NCI-H510A (cell line): Measurements from ENCODE around the gene CCDC7.
"Not testable (repeated sequence)": the region's sequence is repeated elsewhere in the genome, so short reads cannot be mapped to it uniquely, and the experiment has no call there.

Source experiments
- DNase-seq: peaks from one replicate; lab custom pipeline; 2025; lab: John Stamatoyannopoulos, UW

CCDC7 gene

DNA sequence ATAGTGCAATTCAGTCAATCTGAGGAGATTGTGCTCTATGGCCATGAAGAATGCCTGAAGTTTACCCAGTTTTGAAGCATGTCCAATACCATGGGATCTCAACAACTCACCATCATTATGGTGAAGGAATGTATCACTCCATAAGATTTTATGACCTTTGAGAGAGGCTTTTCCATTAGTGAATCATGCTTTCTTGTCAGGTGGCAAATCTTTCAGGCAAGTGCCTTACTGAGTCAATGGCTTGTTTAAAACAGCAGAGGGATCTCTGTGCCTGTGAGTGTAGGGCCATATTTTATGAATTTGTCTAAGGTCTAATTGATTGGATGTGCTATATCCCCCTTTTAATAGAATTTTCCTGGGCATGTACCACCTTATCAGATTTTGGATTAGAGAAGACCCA, 131.5 kb downstream of the CCDC7 start:
- DNase-seq = no peak

DNA sequence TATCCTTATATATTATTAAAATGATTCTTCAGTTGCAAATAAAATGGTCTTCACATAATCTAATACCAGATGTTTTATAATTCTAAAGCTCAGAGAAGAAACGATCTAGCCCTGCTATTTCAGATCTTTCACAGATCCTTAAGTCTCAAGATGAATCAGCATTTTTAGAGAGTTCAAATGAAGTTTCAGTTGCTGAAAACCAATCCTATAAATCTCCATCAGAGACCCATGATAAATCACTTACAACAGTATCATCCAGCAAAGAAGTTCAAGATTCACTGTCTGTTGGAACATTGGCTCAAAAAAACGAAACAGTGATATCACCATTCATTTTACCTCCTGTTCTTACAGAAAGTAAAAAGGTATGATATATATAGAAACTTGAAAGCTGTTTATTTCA, 137.0 kb downstream of the CCDC7 start:
- no peak for DNase-seq

DNA sequence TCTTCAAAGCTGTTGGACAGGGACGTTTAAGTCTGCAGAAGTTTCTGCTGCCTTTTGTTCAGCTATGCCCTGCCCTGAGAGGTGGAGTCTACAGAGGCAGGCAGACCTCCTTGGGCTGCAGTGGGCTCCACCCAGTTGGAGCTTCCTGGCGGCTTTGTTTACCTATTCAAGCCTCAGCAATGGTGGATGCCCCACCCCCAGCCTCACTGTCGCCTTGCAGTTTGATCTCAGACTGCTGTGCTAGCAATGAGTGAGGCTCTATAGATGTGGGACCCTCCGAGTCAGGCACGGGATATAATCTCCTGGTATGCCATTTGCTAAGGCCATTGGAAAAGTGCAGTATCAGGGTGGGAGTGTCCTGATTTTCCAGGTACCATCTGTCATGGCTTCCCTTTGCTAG, 152.1 kb downstream of the CCDC7 start:
- DNase-seq = not testable (repeated sequence)

DNA sequence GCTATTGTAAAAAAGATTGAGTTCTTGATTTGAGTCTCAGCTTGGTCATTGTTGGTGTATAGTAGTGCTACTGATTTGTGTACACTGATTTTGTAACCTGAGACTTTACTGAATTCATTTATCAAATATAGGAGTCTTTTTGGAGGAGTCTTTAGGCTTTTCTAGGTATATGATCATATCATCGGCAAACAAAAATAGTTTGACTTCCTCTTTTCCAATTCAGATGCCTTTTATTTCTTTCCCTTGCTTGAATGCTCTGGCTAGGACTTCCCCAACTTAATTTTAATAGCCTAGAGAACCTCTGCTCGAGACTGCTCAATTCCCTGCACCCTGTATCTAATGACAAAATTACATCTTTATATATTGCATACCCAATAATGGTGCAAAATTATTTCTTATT, 154.4 kb downstream of the CCDC7 start:
- DNase-seq = no peak

DNA sequence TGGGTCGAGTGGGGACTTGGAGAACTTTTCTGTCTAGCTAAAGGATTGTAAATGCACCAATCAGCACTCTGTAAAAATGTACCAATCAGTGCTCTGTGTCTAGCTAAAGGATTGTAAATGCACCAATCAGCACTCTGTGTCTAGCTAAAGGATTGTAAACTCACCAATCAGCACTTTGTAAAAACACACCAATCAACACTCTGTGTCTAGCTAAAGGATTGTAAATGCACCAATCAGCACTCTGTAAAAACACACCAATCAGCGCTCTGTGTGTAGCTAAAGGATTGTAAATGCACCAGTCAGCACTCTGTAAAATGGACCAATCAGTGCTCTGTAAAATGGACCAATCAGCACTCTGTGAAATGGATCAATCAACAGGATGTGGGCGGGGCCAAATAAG, 155.6 kb downstream of the CCDC7 start:
- not testable (repeated sequence) for DNase-seq

DNA sequence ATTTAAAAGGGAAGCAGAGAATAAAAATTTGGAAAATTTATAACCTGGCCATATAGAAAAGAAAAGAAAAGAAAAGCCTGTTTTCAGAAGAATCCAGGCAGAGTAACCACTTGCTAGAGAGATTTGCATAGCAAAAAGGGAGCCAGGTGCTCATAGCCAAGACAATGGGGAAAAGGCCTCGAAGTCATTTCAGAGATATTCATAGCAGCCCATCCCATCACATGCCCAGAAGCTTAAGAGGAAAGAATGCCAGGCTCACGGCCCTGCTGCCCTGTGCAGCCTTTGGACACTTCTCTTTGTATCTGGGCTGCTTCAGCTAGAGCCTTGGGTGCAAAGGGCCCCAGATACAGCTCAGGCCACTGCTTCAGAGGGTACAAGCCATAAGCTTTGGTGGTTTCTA, 159.8 kb downstream of the CCDC7 start:
- no peak for DNase-seq

DNA sequence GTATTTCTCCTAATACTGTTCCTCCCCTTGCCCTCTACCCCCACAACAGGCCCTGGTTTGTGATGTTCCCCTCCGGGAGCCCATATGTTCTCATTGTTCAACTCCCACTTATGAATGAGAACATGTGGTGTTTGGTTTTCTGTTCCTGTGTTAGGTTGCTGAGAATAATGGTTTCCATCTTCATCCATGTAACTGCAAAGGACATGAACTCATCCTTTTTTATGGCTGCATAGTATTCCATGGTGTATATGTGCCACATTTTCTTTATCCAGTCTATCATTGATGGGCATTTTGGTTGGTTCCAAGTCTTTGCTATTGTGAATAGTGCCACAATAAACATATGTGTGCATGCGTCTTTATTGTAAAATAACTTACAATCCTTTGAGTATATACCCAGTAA, 164.6 kb downstream of the CCDC7 start:
- not testable (repeated sequence) for DNase-seq

DNA sequence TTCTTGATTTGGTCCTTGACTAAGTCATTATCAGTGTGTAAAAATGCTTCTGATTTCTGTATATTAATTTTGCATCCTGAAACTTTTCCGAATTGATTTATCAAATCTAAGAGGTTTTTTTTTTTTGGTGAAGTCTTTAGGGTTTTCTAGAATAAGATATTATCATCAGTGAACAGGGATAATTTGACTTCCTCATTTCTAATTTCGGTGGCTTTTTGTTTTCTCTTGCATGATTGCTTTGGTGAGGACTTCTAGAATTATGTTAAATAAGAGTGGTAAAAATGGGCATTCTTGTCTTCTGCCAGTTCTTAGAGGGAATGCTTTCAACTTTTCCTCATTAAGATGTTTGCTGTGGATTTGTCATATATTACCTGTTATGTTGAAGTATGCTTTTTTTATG, 170.5 kb downstream of the CCDC7 start:
- no peak for DNase-seq

DNA sequence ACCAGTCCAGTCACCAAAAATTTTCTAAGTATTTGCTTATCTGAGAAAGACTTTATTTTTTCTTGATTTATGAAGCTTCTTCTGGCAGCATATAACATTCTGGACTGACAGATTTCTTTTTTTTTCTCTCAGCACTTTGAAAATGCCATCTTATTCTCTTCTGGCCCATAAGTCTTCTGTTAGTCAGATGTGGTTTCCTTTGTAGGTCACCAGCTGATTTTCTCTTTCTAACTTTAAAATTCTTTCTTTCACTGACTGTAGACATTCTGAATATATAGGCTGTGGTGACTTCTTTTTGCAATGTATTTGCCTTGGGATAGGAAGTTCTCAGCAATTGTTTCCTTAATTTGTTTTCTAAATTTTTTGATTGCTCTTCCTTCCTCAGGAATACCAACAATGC, 172.5 kb downstream of the CCDC7 start:
- DNase-seq = no peak

DNA sequence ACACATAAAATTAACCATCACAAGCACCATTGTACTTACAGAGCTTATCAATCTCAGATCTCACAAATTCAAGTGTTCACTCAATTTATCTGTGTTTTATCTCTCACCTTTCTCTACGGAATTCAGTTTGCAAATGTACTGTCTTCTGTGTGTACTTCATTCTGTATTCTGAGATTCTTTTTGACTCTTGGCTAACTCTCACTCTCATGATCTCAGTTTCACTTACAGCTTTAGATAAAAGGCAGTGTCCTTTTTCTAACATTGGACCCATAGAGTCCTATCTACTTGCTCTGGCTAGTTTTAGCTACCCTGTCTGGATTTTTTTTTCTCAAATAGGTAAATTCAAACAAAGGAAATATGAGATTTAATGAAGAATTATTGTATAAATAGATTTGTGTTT, 176.0 kb downstream of the CCDC7 start:
- DNase-seq = no peak

DNA sequence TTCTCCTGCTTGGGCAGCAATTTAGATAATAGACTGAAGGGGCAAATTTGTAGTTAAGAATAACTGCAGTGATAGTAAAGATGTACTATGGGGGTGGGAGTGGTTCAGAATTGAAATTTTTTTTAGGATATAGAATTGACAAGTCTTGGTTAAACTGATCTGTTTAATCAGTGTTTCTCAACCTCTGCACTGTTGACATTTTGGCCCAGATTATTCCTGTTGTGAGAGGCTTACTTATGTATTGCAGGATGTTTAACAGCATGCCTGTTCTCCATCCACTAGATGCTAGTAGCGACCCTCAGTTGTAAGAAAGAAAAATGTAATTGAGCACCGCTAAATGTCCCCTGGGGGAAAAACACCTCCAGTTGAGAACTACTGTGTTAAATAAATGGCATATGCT, 176.5 kb downstream of the CCDC7 start:
- no peak for DNase-seq

DNA sequence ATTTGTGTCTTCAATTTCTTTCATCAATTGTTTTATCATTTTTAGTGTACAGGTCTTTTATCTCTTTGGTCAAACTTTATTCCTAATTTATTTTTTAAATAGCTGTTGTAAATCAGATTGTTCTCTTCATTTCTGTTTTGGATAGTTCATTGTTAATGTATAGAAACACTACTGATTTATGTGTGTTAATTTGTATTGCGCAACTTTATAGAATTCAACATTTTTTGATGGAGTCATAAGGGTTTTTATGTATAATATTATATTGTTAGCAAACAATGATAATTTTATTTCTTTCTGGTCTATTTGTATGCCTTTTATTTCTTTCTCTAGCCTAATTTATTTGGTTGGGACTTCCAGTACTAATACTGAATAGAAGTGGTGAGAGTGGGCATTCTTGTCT, 181.2 kb downstream of the CCDC7 start:
- no peak for DNase-seq

DNA sequence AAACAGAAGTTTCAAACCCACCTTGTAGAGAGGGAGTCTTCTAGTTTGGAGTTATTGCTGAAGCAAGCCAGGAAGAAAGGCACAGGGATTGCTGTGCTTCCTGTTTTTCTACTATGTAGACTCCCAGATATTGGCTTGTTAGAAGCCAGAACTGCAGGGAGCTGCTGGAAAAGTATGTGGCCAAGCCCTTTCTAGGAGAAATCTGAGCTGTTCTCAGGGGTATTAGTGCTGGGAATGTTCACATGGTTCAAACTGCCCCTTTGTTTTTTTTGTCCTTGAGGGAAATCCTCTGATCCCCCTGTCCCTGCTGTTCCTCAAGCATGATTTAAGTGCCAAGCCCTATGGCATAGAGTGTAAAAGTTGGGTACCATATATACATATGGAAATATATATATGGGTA, 184.0 kb downstream of the CCDC7 start:
- DNase-seq = no peak

DNA sequence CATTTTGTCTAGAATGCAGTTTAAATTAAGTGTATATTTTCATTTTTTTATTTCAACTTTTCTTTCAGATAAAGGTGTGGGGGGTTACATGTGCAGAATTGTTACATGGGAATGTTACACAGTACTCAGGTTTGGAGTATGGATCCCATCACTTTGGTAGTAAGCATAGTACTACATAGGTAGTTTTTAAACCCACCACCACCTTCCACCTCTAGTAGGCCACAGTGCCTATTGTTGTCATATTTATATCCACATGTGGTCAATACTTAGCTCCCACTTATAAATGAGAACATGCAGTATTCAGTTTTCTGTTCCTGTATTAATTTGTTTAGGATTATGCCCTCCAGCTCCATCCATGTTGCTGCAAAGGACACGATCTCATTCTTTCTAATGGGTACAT, 200.6 kb downstream of the CCDC7 start:
- DNase-seq = no peak

DNA sequence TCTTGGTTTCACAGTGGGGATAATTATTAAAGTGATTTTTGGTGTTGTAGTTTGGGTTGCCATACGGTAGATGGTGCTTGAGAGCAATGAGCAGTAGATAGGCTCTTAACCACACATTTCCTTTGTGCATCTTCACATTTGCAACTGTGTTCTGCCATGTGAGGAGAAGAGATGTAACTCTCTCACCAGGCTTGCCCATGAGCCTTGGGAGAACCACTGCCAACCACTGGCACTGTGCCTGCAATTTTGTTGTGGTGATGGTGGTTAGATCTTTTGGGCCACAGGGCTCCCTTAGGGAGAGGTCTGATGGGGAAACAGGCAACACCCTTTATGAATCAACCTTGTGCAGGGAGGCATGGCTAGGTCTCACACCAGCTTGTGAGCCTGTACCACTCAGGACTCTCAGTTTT, 204.3 kb downstream of the CCDC7 start:
- DNase-seq = no peak

DNA sequence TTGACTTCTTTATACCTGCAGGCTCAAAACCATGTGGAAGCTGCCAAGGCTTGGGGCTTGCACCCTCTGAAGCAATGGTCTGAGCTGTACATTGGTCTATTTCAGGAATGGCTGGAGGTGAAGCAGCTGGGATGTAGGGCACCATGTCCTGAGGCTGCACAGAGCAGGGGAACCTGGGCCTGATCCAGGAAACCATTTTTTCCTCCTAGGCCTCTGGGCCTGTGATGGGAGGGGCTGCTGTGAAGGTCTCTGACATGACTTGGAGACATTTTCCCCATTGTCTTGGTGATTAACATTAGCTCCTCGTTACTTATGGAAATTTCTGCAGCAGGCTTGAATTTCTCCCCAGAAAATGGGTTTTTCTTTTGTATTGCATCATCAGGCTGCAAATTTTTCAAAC, 211.5 kb downstream of the CCDC7 start:
- DNase-seq = not testable (repeated sequence)

DNA sequence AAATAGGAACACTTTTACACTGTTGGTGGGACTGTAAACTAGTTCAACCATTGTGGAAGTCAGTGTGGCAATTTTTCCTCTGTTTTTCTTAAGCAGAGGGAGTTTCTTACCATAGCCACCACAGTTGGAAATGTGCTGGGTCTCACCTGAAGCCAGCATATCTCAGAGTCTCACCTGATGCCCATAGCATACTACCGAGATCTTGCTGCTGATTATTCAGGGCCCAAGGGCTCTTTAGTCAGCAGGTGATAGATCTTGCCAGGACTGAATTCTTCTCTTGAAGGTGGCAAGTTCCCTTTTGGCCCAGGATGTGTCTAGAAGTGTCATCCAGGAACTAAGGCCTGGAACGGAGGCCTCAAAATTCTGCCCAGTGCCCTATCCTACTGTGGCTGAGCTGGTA, 215.4 kb downstream of the CCDC7 start:
- no peak for DNase-seq

DNA sequence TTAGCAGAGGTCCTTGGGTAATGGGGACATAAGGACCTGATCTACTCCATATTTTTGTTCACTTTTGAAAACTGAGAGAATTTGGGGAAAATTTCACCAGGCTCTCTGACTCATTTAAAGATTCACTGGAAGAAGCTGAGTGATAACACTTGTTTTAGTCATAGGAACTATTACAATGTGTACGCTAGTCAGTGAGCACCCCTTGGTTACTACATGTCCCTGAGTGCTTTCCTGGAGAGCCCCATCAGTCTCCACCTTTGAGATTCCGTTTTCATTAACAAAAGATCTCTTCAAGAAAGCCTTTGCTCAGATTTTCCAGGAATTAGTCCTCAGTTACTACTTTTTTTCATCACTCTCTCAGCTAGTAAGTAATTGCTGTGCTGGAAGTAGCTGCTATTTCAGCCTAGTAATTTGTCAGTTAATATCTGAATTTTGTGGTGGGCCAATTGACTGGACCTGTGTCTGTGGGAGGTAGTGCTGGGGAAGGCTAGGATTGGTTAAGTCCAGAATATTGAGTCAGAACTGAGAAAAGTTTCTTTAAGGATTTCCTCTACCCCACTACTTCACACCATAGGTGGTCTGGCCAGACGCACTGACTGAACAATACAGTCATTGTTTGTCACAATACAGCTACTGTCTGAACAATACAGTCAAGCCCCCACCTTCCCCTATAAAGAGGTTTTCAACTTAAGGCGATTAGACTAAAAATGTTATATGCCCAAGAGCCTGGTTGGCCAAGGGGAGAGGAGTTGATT, 235.0 kb downstream of the CCDC7 start:
- DNase-seq = no peak

DNA sequence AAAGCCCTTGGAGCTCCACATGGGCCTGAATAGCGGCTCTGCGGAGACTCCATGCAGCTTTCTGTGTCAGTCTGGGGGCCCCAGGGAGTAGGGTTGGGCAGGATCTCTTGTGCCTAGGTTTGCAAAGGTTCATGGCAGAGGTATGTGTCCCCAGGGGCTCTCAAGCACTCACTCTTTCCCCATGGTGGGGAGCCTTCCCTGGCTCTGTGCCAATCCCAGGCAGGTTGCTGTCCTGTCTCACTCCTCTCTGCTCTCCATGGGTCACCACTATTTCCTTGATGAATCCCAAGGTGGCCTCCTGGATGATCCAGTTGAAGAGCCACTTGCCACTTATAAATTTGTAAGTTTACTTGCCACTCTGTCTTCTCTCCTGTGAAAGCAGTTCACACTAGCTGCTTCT, 238.4 kb downstream of the CCDC7 start:
- DNase-seq = no peak

DNA sequence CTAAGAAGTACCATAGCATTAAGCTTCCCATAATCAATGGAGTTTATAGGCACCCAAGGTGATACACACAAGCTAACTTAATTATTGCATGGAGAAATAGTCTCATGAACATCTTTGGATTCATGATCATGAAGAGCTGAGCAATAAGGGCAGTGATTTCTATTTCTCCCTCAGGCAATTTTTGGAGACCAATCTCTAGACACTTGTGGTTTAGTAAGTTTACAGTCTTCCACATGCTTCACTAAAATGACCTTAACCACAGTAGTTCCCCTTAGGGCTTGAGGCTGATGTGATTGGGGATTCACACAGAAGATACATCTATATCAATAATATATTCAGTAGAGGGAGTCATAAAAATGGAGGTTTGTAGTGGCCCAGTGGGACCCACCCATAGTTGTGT, 241.2 kb downstream of the CCDC7 start:
- no peak for DNase-seq

DNA sequence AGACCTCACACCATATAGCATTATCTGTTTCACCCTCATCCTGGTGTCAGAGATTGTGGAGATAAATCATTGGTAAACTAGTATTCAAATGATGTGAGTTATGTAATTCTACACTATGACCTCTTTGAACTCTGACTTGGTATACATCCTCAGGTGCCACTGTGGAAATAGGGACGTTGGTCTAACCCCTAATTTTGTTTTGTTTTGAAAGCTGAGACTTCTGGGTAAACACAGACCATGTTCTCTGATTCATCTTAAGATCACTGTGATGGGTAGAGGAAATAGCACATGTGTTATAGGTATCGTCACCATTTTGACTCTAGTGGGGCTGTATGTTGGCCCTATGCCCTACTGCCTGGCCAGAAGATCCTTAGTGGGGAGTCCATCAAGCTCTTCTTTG, 241.6 kb downstream of the CCDC7 start:
- no peak for DNase-seq

DNA sequence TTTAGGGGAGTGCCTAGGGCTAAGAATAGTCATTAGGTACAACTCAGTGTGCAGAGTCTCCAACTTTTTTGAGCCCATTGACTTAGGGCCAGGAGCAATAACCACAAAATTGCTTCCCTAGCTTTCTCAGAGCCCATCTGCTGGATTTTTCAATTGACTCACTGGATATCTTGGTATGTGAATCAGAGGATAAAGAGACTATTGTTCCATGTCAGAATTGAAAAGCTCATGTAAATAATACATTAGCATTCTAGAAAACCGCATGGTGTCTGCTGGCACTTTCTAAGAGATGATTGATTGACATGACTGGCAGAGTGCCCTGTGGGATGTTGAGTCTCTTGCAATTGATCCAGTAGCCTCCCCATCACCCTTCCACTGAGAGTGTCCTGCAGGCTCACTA, 246.2 kb downstream of the CCDC7 start:
- no peak for DNase-seq

DNA sequence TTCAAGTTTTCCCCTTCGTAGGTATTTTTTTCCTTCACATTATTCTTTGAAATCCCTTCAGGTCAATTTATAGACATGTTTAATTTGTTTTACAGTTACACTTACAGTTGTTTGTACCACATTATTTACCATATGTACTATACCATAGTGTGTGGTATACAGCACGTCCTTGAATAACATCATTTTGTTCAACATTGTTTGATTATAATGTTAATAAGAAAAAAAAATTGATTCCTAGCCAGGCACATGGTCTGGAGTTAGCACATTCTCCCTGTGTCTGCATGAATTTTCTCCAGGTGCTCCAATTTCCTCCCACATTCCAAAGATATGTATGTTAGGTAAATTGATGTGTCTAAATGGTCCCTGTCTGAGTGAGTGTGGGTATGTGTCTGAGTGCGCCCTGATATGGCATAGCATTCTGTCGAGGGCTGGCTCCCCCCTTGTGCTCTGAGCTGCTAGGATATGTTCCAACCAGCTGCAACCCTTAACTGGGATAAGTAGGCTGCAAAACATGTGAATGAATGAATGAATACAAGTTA, 247.6 kb downstream of the CCDC7 start:
- no peak for DNase-seq

DNA sequence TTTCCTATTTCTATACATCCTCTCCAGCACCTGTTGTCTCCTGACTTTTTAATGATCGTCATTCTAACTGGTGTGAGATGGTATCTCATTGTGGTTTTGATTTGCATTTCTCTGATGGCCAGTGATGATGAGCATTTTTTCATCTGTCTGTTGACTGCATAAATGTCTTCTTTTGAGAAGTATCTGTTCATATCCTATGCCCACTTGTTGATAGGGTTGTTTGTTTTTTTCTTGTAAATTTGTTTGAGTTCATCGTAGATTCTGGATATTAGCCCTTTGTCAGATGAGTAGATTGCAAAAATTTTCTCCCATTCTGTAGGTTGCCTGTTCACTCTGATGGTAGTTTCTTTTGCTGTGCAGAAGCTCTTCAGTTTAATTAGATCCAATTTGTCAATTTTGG, 253.7 kb downstream of the CCDC7 start:
- not testable (repeated sequence) for DNase-seq
